GM06990 (cell line): ENCODE measurements around the gene CD320.

ENCODE experiments used
- DNase-seq: peaks from one replicate; pipeline ENCODE4 v3.0.0-alpha.2; 2011; ENCODE audit not compliant: insufficient read length; ENCODE audit errors: extremely low read depth
- H3K27me3 ChIP-seq: replicated peaks from 2 replicates; pipeline ENCODE4 v1.6.0; 2011; ENCODE audit warnings: low read length; ENCODE audit not compliant: control insufficient read depth, insufficient read depth
- H3K36me3 ChIP-seq: 2 replicates; pipeline ENCODE4 v1.5.1; 2011; ENCODE audit warnings: low read length; ENCODE audit not compliant: control insufficient read depth, insufficient read depth
- H3K4me3 ChIP-seq: replicated peaks from 2 replicates; pipeline ENCODE4 v1.5.1; 2011; ENCODE audit warnings: low read depth, mild to moderate bottlenecking, control low read depth, low read length
- TF ChIP-seq, protein P1 (sequence below): IDR thresholded peaks from 2 replicates; pipeline ENCODE4 v1.5.1; 2011; ENCODE audit warnings: low read length, control low read depth, mild to moderate bottlenecking, inconsistent platforms; ENCODE audit not compliant: insufficient read depth, poor library complexity, severe bottlenecking

The CD320 gene

DNA sequence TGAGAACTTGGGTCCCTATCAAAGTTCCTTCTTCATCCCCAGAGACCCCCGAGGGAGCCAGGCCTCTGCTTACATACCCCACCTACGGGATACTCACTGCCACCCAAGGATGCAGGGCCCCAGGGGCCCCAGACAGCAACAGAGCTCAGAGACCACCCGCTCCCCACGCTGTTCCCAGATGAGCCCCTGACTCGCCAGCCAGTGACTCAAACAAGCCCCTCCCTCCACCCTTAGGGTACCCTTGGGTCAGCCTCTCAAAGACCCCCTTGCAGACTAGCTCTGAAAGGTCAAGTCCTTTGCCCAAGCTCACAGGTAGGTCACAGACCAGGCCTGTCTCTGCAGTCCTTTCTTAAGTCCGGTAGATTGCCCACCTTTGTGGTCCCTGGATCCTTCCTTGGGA, 45.7 kb downstream of the CD320 start:
- H3K36me3 ChIP-seq, result peaks cover 16% of the 10 kb centered on the region
- no peak for DNase-seq
- TF ChIP-seq, protein P1, sequence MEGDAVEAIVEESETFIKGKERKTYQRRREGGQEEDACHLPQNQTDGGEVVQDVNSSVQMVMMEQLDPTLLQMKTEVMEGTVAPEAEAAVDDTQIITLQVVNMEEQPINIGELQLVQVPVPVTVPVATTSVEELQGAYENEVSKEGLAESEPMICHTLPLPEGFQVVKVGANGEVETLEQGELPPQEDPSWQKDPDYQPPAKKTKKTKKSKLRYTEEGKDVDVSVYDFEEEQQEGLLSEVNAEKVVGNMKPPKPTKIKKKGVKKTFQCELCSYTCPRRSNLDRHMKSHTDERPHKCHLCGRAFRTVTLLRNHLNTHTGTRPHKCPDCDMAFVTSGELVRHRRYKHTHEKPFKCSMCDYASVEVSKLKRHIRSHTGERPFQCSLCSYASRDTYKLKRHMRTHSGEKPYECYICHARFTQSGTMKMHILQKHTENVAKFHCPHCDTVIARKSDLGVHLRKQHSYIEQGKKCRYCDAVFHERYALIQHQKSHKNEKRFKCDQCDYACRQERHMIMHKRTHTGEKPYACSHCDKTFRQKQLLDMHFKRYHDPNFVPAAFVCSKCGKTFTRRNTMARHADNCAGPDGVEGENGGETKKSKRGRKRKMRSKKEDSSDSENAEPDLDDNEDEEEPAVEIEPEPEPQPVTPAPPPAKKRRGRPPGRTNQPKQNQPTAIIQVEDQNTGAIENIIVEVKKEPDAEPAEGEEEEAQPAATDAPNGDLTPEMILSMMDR, result no peak
- no peak overlapping the region for H3K4me3 ChIP-seq
- H3K27me3 ChIP-seq, result no peaks in the 10 kb centered on the region

DNA sequence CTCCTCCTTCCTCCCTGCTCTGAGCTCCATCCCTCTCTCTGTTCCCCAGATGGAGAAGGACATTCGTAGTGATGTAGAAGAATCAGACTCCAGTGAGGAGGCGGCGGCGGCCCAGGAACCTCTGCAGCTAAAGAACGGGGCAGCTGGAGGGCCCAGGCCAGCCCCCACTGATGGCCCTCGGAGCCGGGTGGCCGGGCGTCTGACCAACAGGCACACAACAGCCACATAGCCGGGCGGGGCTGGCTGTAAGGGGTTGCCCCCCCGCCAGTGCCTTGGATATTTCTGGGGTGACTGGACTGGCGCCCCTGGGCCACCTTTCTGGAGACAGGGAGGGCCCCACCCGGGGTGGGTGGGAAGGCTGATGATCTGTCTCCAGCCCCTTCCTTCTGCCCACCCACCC, 46.3 kb downstream of the CD320 start:
- TF ChIP-seq, protein P1, result no peak
- no peak overlapping the region for H3K4me3 ChIP-seq
- peaks cover 21% of the 10 kb centered on the region for H3K36me3 ChIP-seq
- no peaks in the 10 kb centered on the region for H3K27me3 ChIP-seq
- DNase-seq, result no peak

DNA sequence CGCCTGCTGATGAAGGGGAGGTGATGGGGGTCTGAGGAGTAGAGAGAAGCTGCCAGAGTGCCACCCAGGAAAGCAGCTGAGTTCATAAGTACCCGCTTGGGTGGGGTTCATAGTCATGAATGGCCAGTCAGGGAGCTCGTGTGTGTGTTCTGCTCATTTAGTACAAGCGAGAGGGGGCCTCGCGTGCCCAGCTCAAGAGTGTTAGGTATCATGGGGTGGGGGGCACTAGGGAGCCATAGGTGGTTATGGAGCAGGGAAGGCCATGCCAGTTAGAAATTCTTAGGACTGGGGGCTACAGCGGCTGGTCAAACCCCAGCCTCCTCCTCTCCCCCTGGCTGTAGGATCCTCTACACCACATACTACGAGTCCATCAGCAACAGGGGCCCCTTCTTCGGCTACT, 46.8 kb downstream of the CD320 start:
- TF ChIP-seq, protein P1, result no peak
- Histone ChIP-seq H3K27me3 (no peaks in the 10 kb centered on the region), H3K4me3 (no peak overlapping the region), H3K36me3 (peaks cover 27% of the 10 kb centered on the region)
- DNase-seq, result no peak

DNA sequence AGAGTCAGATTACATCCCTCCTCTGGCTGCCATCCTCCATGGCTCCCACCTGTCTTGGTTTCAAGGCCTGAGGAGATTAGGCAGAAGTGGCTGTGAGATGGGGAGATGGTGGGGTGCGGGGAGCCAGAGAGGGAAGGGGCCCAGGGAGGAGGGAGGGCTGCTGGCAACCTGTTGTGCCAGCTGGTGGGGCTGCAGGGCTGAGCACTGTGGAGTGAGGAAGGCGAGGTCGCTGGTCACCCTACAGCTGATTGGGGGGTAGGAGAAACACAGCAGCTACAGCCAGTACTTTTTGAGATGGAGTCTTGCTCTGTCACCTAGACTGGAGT, 48.3 kb downstream of the CD320 start:
- no peak overlapping the region for H3K4me3 ChIP-seq
- TF ChIP-seq, protein P1, result no peak
- H3K36me3 ChIP-seq, result peaks cover 41% of the 10 kb centered on the region
- no peaks in the 10 kb centered on the region for H3K27me3 ChIP-seq
- DNase-seq, result no peak

DNA sequence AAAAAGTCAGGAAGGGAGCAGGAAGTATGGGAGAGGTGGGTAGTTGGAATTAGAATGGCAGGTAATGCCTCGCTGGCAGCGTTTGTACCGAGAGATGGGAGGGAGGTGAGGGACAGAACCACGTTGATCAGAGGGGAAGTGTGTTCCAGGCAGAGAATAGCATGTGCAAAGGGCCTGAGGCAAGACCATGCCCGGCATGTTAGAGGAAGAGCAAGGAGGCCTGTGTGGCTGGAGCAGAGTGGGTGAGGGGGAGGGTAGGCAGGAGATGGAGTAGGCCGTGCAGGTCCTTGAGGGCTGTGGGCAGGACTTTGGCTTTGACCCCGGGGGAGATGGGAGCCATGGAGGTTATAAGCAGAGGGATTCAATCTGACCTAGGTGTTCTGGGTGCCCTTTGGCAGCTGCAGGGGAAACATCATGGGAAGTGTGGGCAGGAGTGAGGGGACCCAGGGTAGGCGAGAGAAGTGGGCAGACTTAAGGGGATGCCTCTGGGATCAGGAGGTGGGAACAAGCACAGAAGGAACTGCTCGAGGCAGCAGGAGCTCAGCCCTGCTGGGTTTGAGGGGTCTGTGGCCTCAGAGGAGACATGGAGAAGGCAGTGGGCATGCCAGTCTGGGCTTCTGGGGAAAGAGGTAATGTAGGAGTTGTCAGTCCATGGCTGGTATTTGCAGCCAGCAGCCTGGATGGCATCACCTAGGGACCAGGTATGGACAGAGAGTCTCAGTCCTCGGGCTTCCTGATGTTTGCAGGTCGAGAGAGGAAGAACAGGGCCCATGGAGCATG, 48.8 kb downstream of the CD320 start:
- DNase-seq, result no peak
- Histone ChIP-seq H3K27me3 (no peaks in the 10 kb centered on the region), H3K36me3 (peaks cover 43% of the 10 kb centered on the region), H3K4me3 (no peak overlapping the region)
- TF ChIP-seq, protein P1, result no peak

DNA sequence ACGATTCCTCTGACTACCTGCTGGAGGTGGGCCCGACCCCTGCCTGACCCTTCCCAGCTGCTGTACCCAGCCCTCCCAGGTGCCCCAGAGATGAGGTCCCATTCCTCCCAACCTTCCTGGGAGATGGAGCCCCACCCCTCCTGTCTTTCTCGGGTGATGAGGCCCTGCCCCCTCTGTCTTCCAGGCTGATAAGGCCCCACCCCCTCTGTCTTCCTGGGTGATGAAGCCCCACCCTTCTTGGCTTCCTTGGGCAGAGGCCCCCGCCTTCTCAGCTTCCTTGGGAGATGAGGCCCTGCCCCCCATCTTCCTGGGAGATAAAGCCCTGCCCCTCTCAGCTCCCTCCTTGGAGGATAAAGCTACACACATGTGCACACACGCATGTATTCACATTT, 51.1 kb downstream of the CD320 start:
- Histone ChIP-seq H3K36me3 (peaks cover 38% of the 10 kb centered on the region), H3K4me3 (no peak overlapping the region), H3K27me3 (no peaks in the 10 kb centered on the region)
- DNase-seq, result no peak
- TF ChIP-seq, protein P1, result no peak
